HG02973 (cell line): ENCODE measurements around the gene SNAP25.

ENCODE experiments used
- ATAC-seq: cut with Tn5 transposase; IDR thresholded peaks from one replicate; pipeline ENCODE4 v1.9.1; 2021; ENCODE audit warnings: moderate library complexity; ENCODE audit not compliant: unreplicated experiment

SNAP25 gene

DNA sequence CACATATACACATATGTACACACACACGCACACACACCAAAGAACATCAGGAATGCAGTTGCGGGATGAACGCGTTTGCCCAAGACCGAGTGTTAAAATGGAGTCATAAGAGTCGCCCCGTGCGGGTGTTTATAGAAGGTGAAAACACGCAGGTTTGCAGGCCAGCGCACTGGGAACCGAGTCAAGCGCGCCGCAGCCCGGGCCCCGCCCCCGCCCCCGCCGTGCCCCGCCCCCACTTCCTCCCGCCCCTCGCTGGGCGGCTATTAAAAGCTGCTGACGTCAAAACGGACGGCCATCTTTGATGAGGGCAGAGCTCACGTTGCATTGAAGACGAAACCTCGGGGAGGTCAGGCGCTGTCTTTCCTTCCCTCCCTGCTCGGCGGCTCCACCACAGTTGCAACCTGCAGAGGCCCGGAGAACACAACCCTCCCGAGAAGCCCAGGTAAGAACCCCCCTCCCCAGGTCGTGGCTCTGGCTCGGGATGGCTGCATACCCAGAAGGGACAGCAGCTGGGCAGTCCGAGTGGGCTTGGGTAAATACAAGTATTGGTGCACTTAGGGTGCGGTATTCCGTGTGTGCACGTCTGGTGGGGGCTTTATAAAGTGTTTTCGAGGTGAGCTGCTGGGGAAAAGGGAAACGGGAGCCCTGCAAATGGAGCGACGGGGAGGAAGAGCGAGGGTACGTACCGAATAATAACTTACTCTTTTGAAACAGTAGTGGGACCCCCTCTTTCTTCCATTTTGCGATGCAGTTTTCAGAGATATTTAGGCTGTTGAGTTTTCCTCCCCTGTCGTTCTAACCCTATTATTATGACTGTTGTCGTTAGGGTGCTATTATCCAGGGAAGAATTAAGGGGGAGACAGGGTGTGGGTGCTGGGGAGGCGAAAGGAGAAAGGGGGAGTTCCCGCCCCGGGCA, at the start of gene SNAP25:
SNAP25 (plus strand) TSS at position 295 of the 916 bp plus-strand sequence. CDS start 56,662 bp downstream, outside the sequence.
- ATAC-seq = no peak

- ATAC-seq = no peak
Measured at GRCh38 chr20:10169752-10170151, 48.9 kb upstream of the SNAP25 start.

- ATAC-seq = no peak
Measured at GRCh38 chr20:10170261-10170660, 48.4 kb upstream of the SNAP25 start.

DNA sequence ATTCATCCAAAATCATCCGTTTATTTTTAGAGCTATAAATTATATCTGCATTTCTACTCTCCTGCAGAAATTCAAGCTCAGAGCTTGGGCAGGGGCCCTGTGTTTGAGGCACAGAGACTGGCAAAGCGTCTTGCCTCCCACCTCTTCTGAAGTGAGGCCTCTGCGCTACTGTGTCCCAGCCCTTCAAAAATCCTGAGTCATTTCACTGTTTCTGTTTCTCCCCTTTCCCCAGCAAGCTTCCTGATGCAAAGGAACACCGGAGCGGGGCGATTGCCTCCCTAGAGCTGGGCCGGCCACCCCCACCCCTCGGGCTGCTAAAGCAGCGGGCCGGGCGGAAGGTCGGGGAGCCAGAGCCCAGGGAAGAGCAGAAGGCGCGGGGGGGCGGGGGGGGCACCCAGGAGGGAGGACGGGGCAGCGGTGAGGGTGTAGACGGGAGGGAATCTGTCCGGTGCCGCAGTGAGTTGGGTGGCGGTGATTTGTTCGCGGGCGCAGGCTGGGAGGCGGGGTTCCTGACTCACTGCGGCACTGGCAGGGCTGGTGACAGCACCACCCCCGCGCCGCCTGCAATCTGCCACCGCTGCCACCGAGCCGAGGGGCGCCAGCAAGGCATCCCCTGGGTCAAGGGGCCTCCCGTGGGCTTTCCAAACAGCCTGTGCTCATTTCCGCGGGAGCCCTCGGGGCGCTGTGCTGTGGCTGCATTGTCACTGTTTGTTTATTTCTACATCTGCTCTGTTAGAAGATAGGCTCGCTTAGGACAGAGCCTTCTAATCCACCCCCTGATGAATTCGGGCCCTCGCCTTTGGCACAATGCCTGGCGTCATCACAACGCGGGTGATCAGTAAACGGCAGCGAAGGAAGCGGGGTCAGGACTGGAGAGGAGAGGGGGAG, 46.5 kb upstream of the SNAP25 start:
- ATAC-seq = no peak

DNA sequence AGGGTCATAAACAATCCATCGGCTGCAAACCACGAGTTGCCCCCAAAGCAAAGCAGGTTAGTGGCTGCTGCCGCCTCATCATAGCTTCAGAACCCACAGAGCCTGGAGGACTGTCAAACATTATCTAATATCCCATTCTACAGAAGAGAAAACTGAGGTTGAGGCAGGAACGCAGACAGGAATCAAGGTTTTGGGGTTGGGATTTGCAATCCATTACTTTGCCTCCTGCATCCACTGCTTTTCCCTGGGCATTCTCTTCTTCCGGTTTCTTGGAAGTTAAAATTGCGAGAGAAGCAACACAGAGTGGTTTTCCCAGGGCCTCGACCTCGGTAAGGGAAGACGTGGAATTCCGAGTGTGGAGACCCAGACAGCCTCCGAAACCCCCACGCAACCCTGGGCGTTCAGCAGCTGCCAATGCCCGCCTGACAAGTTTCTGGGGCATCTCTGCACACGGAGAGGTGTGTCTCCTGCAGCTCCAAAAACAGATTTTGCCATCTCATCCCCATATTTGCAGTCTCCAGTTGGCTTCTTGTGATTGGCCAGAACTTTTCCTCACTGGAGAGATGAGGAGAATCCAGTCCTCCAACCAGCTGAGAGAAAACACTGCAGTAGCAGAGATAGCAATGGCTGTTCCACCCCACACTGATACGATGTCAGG, 45.5 kb upstream of the SNAP25 start:
- no peak for ATAC-seq

DNA sequence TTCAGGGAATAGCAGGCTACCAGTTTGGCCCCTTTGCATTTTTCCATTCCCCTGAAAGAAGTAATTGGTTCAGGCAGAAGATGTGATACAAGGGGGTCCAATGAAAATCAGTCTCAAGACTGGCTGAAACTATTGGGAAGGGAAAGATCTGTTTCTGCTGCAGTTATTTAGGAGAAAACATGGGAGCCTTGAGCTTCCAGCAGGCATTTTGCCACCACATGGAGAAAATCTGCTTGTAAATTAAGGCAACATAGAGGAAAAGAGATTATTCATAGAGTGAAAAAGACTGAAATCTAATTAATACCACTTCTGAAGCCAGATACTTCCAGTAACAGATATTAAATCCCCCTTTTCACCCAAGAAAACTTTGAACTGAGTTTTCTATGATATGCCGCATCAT, 44.2 kb upstream of the SNAP25 start:
- ATAC-seq = no peak

GRCh38 chr20:10177326-10177725, 41.3 kb upstream of the SNAP25 start:
- no peak for ATAC-seq

DNA sequence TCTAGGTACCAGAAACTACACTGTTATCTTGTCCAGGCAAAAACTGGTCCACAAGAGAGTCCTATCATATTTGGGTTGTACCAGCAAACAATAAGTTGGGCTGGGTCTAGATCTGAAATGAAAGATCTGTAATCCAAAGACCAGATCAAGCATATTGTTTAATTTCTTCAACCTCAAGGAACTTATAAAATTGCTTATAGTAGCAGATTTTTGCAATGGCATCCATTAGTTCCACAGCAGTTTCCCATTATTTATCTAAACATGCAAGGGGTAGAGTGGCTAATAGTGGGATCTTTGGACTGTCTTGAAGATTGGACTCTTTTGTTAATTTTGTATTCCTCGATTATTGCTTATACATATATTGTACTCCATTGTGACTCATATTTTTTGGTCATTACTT, 40.5 kb upstream of the SNAP25 start:
- no peak for ATAC-seq

- ATAC-seq = no peak
Measured at GRCh38 chr20:10178727-10179313, 39.8 kb upstream of the SNAP25 start.

GRCh38 chr20:10179574-10180298, 38.9 kb upstream of the SNAP25 start:
- no peak for ATAC-seq

DNA sequence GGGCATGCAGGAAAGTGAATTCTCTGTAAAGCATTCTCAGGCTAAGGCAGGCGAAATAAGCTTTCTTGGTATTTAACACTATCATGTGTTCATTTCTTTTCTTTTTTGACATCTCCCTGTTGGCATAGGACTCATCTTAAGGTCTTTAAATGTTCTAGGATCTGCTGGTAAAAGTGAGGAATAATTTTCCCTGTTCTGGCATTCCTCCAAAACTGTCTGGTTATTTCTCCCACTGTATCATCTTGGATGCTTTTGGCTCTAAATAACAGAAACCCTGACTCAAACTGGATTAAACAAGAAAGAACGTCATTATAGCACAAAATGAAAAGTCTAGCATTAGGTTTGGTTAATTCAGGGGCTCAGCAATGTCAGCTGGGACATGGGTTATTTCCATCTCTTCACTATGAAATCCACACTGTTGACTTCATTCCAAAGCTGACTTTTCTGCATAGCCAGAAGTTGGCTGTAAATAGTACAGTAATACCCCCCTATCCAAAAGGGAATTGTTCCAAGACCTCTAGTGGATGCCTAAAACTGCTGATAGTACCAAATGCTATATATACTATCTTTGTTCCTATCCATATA, 37.9 kb upstream of the SNAP25 start:
- no peak for ATAC-seq

DNA sequence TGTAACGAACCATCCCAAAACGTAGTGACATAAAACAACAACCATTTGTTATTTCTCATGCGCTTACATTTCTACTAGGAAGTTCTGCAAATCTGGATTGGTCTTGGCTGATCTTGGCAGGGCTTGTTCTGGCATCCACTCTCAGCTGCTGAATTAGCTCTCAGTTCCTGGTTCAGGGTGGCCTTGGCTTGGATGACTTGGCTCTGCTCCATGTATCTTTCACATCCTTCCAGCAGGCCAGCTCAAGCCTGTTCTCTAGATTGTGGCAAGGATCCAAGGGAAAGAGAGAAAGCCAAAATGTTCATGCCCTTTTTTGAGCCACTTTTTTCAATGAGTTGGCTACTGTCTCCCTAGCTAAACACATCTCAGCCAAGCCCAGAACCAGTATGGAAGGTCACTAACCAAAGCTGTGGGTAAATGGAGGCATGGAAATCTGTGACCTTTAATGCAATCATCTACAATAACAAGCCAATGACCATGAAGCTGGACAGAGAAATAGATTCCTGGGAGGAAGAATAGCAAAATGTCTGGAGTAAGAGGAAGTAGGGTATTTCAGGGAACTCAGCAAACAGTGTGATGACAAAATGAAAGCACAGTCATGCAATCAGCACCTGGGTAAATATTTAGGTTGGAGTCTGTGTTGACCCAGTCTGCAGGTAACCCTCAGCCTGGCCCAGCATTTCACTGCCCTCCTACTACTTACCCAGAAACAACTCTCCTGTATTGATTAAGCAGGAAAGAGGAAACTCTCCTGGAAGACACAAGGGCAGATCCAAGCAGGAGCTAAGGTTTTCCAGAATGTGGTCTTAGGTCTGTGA, 32.7 kb upstream of the SNAP25 start:
- ATAC-seq = no peak

GRCh38 chr20:10190456-10190855, 28.2 kb upstream of the SNAP25 start:
- no peak for ATAC-seq

DNA sequence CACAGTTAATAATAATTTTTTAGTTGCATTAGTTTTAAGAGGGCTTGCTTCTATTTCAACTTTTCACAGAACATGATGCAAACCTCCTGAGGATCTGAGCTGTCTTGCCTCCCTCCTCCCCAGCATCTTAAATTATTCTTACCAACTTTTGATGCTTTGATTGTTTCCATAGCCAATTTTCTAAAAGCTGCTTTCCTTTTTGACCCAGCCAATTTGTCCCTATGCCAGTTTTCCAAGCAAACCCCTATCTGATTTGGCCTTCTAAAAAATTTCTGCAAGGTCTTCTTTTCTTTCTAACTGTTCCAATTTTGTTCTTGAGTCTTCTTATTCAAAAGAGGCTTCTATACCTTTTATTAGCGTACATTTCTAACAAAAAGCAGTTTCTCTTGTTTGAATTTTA, 26.5 kb upstream of the SNAP25 start:
- ATAC-seq = no peak

DNA sequence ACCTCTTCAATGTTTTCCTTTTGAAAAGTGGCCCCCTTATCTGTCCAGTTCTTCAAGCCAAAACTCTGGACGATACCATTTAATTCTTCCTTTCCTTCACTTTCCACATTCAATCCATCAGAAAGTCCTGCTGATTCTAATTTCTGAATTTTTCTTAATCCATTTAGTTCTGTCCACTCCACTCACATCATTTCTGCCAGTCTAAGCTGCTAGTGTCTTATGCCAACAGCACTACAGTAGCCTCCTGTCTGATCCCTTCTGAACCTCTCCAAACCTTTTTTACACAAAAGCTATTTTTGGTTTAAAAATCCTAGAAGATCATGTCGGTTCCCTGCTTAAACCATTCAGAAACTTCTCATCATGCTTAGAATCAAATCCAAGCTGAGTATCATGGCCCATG, 24.5 kb upstream of the SNAP25 start:
- no peak for ATAC-seq

DNA sequence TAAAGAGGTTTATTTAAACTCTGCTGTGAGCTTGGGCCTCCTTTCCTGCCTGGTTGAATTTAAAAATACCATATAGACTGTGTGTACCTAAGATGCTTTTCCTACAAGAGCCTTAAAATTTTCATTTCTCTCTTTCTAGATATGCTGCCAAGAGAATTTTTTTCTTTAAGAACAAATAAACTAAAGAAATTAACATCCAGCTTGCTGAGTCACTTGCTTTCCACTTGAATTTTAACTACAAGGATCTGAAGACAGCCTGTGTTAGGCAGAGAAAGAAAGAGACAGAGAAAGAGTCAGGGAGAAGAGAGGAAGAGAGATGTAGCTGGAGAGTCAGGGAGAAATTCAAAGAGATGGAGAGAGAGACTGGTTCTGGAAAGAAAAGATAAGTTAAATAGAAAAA, 18.3 kb upstream of the SNAP25 start:
- no peak for ATAC-seq

DNA sequence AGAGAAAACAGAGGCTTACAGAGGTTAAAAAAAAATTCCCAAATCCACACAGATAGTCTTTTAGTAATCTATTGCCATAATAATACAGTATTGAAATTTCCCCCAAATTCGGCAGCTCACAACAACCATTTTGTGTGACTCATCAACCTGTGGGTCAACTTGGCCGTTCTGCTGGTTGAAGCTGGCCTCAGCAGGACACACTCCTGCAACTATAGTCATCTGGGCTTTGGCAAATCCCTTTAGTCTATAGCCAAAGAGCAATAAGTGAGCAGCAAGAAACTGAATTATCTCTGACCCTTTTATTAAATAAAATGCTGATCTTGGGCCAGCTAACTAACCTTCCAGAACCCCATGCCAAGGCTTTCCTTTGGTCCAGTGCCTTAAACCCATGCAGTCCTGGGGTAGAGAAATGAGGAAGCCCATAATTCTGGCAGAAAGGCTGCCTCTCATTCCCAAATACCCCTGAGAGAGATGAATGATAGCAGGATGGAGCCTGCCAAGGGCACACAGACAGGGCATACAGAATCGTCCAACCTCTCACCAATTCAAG, 17.2 kb upstream of the SNAP25 start:
- no peak for ATAC-seq

DNA sequence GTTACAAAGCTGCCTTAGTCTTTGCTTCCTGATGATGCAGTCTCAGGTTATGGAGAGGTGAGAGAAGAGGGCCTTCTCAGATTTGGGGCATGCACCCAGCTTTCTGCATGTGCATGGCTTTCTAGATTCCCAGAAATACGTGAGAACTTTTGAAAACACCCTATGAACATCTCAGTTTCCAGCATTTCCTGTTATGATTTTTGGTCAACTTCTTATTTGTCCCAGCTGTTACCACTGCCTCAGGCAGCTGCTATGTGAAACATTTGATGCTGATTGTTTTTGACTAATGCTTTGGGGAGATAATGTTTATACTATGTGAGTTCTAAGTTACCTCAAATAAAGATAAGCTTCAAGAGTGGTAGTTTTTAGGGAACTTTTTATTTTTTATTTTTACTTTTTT, 9.5 kb upstream of the SNAP25 start:
- no peak for ATAC-seq

- no peak for ATAC-seq
Measured at GRCh38 chr20:10213526-10213925, 5.1 kb upstream of the SNAP25 start.
